Measurements from ENCODE around the gene LEMD2.

DNA sequence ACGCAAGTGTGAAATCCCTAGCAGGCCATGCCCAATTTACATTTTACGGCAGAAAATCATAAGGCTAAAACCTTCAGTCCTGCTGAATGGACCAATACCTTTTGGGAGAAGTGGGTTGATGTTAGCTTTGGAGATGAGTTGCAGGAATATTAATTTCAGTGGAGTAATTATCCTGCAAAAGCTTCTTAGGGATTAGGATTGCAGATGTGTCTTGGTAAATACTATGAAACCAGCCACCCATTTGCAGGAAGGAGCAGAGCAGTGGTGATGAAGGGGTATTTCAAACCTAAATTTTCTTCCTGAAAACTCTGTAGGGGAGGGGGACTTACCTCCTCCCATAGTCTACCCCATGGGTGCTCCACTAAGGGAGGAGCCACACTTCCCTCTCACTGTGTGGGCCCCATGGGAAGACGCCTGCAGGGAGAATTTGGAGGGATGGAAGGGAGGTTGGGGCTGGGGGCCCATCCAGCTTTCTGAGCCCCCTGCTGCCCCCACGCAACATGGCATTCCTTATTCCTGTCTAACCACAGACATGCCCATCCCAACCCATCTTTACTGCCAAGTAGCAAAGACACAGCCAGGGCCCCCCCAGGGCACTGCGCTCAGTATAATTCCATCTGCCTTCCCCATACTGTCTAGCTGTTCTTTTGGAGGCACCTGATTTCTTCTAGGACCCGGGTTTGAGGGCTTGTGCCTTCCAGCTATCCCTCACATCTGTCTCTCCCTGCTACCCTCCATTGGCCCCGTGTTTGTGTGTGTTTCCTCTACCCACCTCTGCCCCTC is 62.8 kb downstream of the LEMD2 start:
- TF ChIP-seq CTCF (conservative IDR thresholded peaks at IDR 0.05) (no peak), EZH2 (IDR thresholded peaks at IDR 0.05; ENCODE audit: low read depth) (no peak)

Data from PC-9 (cell line).